HEK293 (cell line): ENCODE data around the gene SINHCAF.

ENCODE experiments used
- CTCF ChIA-PET: fragments of 350-600 bp; formaldehyde crosslinking; extraction: SDS; loops from one replicate; lab custom pipeline; 2021; ENCODE audit warnings: antibody characterized with exemption; lab: Yijun Ruan, JAX
- POLR2A ChIA-PET: fragments of 300-600 bp; formaldehyde crosslinking; extraction: SDS; loops from one replicate; lab custom pipeline; 2020; ENCODE audit warnings: antibody characterized with exemption, inconsistent platforms; lab: Yijun Ruan, JAX
- H3K27ac ChIP-seq: fragments of 200-500 bp; sonication (Bioruptor generic); 2 replicates; pipeline ENCODE4 v1.5.1; 2014; ENCODE audit warnings: low read depth, low read length, control low read depth, inconsistent platforms; ENCODE audit errors: extremely low read depth
- H3K36me3 ChIP-seq, 2 experiments: fragments of 200-500 bp in 1 of 2; sonication (Bioruptor generic) in 1 of 2; 1 replicate in 1 of 2; 2 replicates in 1 of 2; pipeline ENCODE4 v1.5.1; 2014 to 2017; ENCODE audit warnings: inconsistent platforms in 2 of 2, low read length in 2 of 2; ENCODE audit not compliant: control insufficient read depth in 2 of 2, insufficient read depth in 1 of 2
- H3K4me1 ChIP-seq: fragments of 200-500 bp; sonication (Bioruptor generic); 2 replicates; pipeline ENCODE4 v1.5.1; 2014; ENCODE audit warnings: mild to moderate bottlenecking, low read length, inconsistent platforms; ENCODE audit not compliant: control insufficient read depth, insufficient read depth
- H3K4me3 ChIP-seq: 2 replicates; pipeline ENCODE4 v1.5.1; 2011; ENCODE audit warnings: low read depth, mild to moderate bottlenecking, control low read depth, low read length, moderate library complexity
- H3K9me3 ChIP-seq: fragments of 200-500 bp; sonication (Bioruptor generic); 2 replicates; pipeline ENCODE4 v1.5.1; 2014; ENCODE audit warnings: low read depth, low read length, inconsistent platforms; ENCODE audit not compliant: control insufficient read depth, insufficient read depth
- BCL11A ChIP-seq: fragments of 450-650 bp; formaldehyde crosslinking; IDR thresholded peaks from 2 replicates; pipeline ENCODE4 v1.5.1; 2016; ENCODE audit warnings: low read depth, missing biosample characterization, missing genetic modification characterization
- EGR2 ChIP-seq: fragments of 450-650 bp; formaldehyde crosslinking; IDR thresholded peaks from 2 replicates; pipeline ENCODE4 v1.5.1; 2016; ENCODE audit warnings: low read depth, missing biosample characterization, missing genetic modification characterization
- GLI2 ChIP-seq: fragments of 450-650 bp; formaldehyde crosslinking; IDR thresholded peaks from 2 replicates; pipeline ENCODE4; 2017; ENCODE audit warnings: missing biosample characterization, missing genetic modification characterization, low read depth, borderline replicate concordance
- HOXA7 ChIP-seq: sonication (generic); formaldehyde crosslinking; IDR thresholded peaks from 2 replicates; pipeline ENCODE4 v1.8.1; 2022; ENCODE audit warnings: missing genetic modification reagents, borderline replicate concordance
- HOXD13 ChIP-seq: sonication (generic); formaldehyde crosslinking; IDR thresholded peaks from 2 replicates; pipeline ENCODE4 v1.8.0; 2022; ENCODE audit warnings: missing genetic modification reagents, borderline replicate concordance
- KLF8 ChIP-seq: fragments of 450-650 bp; formaldehyde crosslinking; IDR thresholded peaks from 2 replicates; pipeline ENCODE4 v1.5.1; 2016; ENCODE audit warnings: missing biosample characterization, missing genetic modification characterization
- OVOL3 ChIP-seq: fragments of 450-650 bp; formaldehyde crosslinking; IDR thresholded peaks from 2 replicates; pipeline ENCODE4 v1.5.1; 2016; ENCODE audit warnings: missing biosample characterization, missing genetic modification characterization
- SCRT2 ChIP-seq: fragments of 450-650 bp; formaldehyde crosslinking; IDR thresholded peaks from 2 replicates; pipeline ENCODE4 v1.5.1; 2016; ENCODE audit warnings: missing biosample characterization, missing genetic modification characterization
- TCF7L2 ChIP-seq: IDR thresholded peaks from 2 replicates; pipeline ENCODE4 v1.6.1; 2011; ENCODE audit warnings: low read depth, mild to moderate bottlenecking, inconsistent platforms, low read length, moderate library complexity, borderline replicate concordance
- ZBTB7A ChIP-seq: fragments of 450-650 bp; formaldehyde crosslinking; IDR thresholded peaks from 2 replicates; pipeline ENCODE4 v1.5.1; 2016; ENCODE audit warnings: low read depth, missing biosample characterization, missing genetic modification characterization
- ZNF10 ChIP-seq: fragments of 450-650 bp; formaldehyde crosslinking; IDR thresholded peaks from 2 replicates; pipeline ENCODE4 v1.5.1; 2017; ENCODE audit warnings: missing biosample characterization, missing genetic modification characterization
- ZNF132 ChIP-seq: fragments of 450-650 bp; formaldehyde crosslinking; IDR thresholded peaks from 2 replicates; pipeline ENCODE4 v1.5.1; 2017; ENCODE audit warnings: missing biosample characterization, missing genetic modification characterization, borderline replicate concordance
- ZNF16 ChIP-seq: fragments of 450-650 bp; formaldehyde crosslinking; IDR thresholded peaks from 2 replicates; pipeline ENCODE4 v1.5.1; 2016; ENCODE audit warnings: low read depth, missing biosample characterization, missing genetic modification characterization
- ZNF2 ChIP-seq: fragments of 450-650 bp; formaldehyde crosslinking; IDR thresholded peaks from 2 replicates; pipeline ENCODE4 v1.5.1; 2016; ENCODE audit warnings: missing biosample characterization, missing genetic modification characterization
- ZNF202 ChIP-seq: fragments of 450-650 bp; formaldehyde crosslinking; IDR thresholded peaks from 2 replicates; pipeline ENCODE4 v1.5.1; 2016; ENCODE audit warnings: missing biosample characterization, missing genetic modification characterization, borderline replicate concordance
- ZNF214 ChIP-seq: fragments of 450-650 bp; formaldehyde crosslinking; IDR thresholded peaks from 2 replicates; pipeline ENCODE4 v1.5.1; 2017; ENCODE audit warnings: missing biosample characterization, mild to moderate bottlenecking, missing genetic modification characterization, borderline replicate concordance
- ZNF274 ChIP-seq, 2 experiments: fragments of 200-500 bp in 1 of 2; fragments of 450-650 bp in 1 of 2; sonication (Bioruptor generic) in 1 of 2; formaldehyde crosslinking in 1 of 2; IDR thresholded peaks; 2 replicates each; pipeline versions ENCODE4 v1.5.1 to v1.6.1; 2014 to 2016; ENCODE audit warnings: borderline replicate concordance in 1 of 2, inconsistent platforms in 1 of 2, low read length in 1 of 2, missing biosample characterization in 1 of 2, missing genetic modification characterization in 1 of 2
- ZNF341 ChIP-seq: fragments of 450-650 bp; formaldehyde crosslinking; IDR thresholded peaks from 2 replicates; pipeline ENCODE4; 2016; ENCODE audit warnings: low read depth, missing biosample characterization, missing genetic modification characterization
- ZNF37A ChIP-seq: fragments of 450-650 bp; IDR thresholded peaks from 2 replicates; pipeline ENCODE4 v1.5.1; 2018; ENCODE audit warnings: missing biosample characterization, missing genetic modification characterization
- ZNF404 ChIP-seq: fragments of 450-650 bp; formaldehyde crosslinking; IDR thresholded peaks from 2 replicates; pipeline ENCODE4 v1.5.1; 2017; ENCODE audit warnings: missing biosample characterization, missing genetic modification characterization
- ZNF629 ChIP-seq: fragments of 450-650 bp; formaldehyde crosslinking; IDR thresholded peaks from 2 replicates; pipeline ENCODE4 v1.5.1; 2017; ENCODE audit warnings: missing biosample characterization, missing genetic modification characterization
- ZNF785 ChIP-seq: fragments of 450-650 bp; formaldehyde crosslinking; IDR thresholded peaks from 2 replicates; pipeline ENCODE4 v1.5.1; 2016; ENCODE audit warnings: missing biosample characterization, missing genetic modification characterization
- ZNF792 ChIP-seq: fragments of 450-650 bp; formaldehyde crosslinking; IDR thresholded peaks from 2 replicates; pipeline ENCODE4 v1.5.1; 2016; ENCODE audit warnings: missing biosample characterization, missing genetic modification characterization
- ZSCAN16 ChIP-seq: fragments of 450-650 bp; formaldehyde crosslinking; IDR thresholded peaks from 2 replicates; pipeline ENCODE4 v1.5.1; 2016; ENCODE audit warnings: missing biosample characterization, missing genetic modification characterization
- ZSCAN30 ChIP-seq: fragments of 450-650 bp; IDR thresholded peaks from 2 replicates; pipeline ENCODE4 v1.5.1; 2018; ENCODE audit warnings: missing biosample characterization, mild to moderate bottlenecking, missing genetic modification characterization, moderate library complexity
- ZXDB ChIP-seq: fragments of 450-650 bp; formaldehyde crosslinking; IDR thresholded peaks from 2 replicates; pipeline ENCODE4 v1.5.1; 2016; ENCODE audit warnings: missing biosample characterization, missing genetic modification characterization
- TF ChIP-seq, protein P1 (sequence below): fragments of 450-650 bp; formaldehyde crosslinking; IDR thresholded peaks from 2 replicates; pipeline ENCODE4 v1.5.1; 2016; ENCODE audit warnings: missing biosample characterization, missing genetic modification characterization
- TF ChIP-seq, protein P2 (sequence below): fragments of 450-650 bp; formaldehyde crosslinking; IDR thresholded peaks from 2 replicates; pipeline ENCODE4 v1.5.1; 2016; ENCODE audit warnings: missing biosample characterization, missing genetic modification characterization
- TF ChIP-seq, protein P3 (sequence below): fragments of 450-650 bp; formaldehyde crosslinking; IDR thresholded peaks from 2 replicates; pipeline ENCODE4 v1.5.1; 2017; ENCODE audit warnings: missing biosample characterization, missing genetic modification characterization
- TF ChIP-seq, protein P4 (sequence below): fragments of 450-650 bp; formaldehyde crosslinking; IDR thresholded peaks from 2 replicates; pipeline ENCODE4 v1.5.1; 2016; ENCODE audit warnings: missing biosample characterization, missing genetic modification characterization

Gene SINHCAF, protein sequence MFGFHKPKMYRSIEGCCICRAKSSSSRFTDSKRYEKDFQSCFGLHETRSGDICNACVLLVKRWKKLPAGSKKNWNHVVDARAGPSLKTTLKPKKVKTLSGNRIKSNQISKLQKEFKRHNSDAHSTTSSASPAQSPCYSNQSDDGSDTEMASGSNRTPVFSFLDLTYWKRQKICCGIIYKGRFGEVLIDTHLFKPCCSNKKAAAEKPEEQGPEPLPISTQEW

DNA sequence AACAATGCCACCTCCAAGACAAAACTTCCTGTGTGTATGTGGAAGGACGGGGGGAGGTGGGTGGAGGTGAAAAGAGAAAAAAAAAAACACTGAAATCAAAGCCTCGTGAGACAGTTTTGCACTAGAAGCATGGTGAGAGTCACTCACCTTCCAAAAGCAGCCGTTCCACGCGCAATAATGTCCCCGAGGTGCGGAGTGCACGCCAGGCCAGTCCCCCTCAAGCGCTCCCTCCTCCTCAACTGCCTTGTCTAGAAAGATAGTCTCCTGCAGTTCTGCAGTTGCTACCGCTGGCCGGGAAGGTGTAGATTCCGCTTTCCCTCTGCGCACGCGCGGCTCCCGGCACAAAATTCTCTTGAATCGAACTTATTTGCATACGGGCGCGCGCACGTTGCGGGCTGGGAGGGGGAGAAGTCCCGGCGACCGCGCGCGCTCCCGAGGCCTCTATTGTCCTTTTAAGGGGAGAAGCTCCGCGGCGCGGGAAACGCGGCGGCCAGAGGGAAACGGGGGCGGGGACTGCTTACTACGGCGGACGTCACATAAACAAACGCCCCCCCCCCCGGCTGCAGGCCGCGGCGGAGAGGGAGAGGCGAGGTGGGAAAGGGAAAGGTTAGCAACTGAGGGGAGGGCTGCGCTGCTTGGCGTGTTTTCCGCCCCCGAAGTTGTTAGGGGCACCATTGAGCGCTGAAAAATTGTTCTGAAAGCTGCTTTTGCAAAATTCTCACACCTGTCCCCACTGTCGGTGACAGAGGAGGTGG is at the start of gene SINHCAF:
SINHCAF (minus strand) TSS at position 274 of the 755 bp plus-strand sequence. CDS start 27,946 bp downstream, outside the sequence.
- peaks cover 14% of the 10 kb centered on the region for H3K4me1 ChIP-seq
- H3K4me3 ChIP-seq: peak within 1 kb of the TSS; percentile 89
- no peaks in the 10 kb centered on the region for H3K9me3 ChIP-seq
- H3K27ac ChIP-seq: peak within 1 kb of the TSS; percentile 98
- POLR2A ChIA-PET: interaction anchor here (0.5 to 1.0 kb wide), 11 partner anchors 12 to 308 kb away, joined by 3 to 5 read pairs (median 4); partner anchors contain the start of gene DENND5B
- H3K36me3 ChIP-seq: no peaks in the 10 kb centered on the region
- CTCF ChIA-PET: no interaction called here
- no peak for TF ChIP-seq ZBTB7A (tag by site-specific recombination)
- TF ChIP-seq ZNF37A: no peak
- no peak for TF ChIP-seq EGR2
- TF ChIP-seq, protein P1, sequence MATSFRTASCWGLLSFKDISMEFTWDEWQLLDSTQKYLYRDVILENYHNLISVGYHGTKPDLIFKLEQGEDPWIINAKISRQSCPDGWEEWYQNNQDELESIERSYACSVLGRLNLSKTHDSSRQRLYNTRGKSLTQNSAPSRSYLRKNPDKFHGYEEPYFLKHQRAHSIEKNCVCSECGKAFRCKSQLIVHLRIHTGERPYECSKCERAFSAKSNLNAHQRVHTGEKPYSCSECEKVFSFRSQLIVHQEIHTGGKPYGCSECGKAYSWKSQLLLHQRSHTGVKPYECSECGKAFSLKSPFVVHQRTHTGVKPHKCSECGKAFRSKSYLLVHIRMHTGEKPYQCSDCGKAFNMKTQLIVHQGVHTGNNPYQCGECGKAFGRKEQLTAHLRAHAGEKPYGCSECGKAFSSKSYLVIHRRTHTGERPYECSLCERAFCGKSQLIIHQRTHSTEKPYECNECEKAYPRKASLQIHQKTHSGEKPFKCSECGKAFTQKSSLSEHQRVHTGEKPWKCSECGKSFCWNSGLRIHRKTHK: no peak
- peak; percentile 49; the same call in 1 of the 2 replicates for TF ChIP-seq ZXDB (tag by site-specific recombination)
- no peak for TF ChIP-seq ZNF10
- TF ChIP-seq, protein P2, sequence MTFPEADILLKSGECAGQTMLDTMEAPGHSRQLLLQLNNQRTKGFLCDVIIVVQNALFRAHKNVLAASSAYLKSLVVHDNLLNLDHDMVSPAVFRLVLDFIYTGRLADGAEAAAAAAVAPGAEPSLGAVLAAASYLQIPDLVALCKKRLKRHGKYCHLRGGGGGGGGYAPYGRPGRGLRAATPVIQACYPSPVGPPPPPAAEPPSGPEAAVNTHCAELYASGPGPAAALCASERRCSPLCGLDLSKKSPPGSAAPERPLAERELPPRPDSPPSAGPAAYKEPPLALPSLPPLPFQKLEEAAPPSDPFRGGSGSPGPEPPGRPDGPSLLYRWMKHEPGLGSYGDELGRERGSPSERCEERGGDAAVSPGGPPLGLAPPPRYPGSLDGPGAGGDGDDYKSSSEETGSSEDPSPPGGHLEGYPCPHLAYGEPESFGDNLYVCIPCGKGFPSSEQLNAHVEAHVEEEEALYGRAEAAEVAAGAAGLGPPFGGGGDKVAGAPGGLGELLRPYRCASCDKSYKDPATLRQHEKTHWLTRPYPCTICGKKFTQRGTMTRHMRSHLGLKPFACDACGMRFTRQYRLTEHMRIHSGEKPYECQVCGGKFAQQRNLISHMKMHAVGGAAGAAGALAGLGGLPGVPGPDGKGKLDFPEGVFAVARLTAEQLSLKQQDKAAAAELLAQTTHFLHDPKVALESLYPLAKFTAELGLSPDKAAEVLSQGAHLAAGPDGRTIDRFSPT (tag by site-specific recombination): no peak
- no peak for TF ChIP-seq ZSCAN16
- TF ChIP-seq HOXD13 (CRISPR knock-in tag): no peak
- TF ChIP-seq, protein P3, sequence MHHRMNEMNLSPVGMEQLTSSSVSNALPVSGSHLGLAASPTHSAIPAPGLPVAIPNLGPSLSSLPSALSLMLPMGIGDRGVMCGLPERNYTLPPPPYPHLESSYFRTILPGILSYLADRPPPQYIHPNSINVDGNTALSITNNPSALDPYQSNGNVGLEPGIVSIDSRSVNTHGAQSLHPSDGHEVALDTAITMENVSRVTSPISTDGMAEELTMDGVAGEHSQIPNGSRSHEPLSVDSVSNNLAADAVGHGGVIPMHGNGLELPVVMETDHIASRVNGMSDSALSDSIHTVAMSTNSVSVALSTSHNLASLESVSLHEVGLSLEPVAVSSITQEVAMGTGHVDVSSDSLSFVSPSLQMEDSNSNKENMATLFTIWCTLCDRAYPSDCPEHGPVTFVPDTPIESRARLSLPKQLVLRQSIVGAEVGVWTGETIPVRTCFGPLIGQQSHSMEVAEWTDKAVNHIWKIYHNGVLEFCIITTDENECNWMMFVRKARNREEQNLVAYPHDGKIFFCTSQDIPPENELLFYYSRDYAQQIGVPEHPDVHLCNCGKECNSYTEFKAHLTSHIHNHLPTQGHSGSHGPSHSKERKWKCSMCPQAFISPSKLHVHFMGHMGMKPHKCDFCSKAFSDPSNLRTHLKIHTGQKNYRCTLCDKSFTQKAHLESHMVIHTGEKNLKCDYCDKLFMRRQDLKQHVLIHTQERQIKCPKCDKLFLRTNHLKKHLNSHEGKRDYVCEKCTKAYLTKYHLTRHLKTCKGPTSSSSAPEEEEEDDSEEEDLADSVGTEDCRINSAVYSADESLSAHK (tag by site-specific recombination): no peak
- TF ChIP-seq ZNF274 (IDR thresholded peaks at IDR 0.05; ENCODE audit: low read length): no peak
- TF ChIP-seq ZNF274 (tag by site-specific recombination; IDR thresholded peaks at IDR 0.05; ENCODE audit: borderline replicate concordance): no peak
- no peak for TF ChIP-seq ZNF792
- TF ChIP-seq KLF8: 0 out of 2 replicates have a peak, but pooled peaks have one; percentile 19
- TF ChIP-seq SCRT2: no peak
- TF ChIP-seq HOXA7 (CRISPR knock-in tag): no peak
- TF ChIP-seq, protein P4, sequence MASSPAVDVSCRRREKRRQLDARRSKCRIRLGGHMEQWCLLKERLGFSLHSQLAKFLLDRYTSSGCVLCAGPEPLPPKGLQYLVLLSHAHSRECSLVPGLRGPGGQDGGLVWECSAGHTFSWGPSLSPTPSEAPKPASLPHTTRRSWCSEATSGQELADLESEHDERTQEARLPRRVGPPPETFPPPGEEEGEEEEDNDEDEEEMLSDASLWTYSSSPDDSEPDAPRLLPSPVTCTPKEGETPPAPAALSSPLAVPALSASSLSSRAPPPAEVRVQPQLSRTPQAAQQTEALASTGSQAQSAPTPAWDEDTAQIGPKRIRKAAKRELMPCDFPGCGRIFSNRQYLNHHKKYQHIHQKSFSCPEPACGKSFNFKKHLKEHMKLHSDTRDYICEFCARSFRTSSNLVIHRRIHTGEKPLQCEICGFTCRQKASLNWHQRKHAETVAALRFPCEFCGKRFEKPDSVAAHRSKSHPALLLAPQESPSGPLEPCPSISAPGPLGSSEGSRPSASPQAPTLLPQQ (tag by site-specific recombination): peak; percentile 80
- TF ChIP-seq BCL11A: no peak
- TF ChIP-seq ZNF341: peak; percentile 84
- TF ChIP-seq ZNF404: no peak
- peak; percentile 22; the same call in 1 of the 2 replicates for TF ChIP-seq ZSCAN30 (tag by site-specific recombination)
- TF ChIP-seq ZNF202 (tag by site-specific recombination): no peak
- no peak for TF ChIP-seq ZNF214
- TF ChIP-seq OVOL3 (tag by site-specific recombination): no peak
- TF ChIP-seq ZNF785 (tag by site-specific recombination): no peak
- TF ChIP-seq ZNF629 (tag by site-specific recombination): peak; percentile 90
- no peak for TF ChIP-seq ZNF16 (tag by site-specific recombination)
- no peak for TF ChIP-seq ZNF132 (tag by site-specific recombination)
- no peak for TF ChIP-seq TCF7L2
- TF ChIP-seq ZNF2 (tag by site-specific recombination): peak; percentile 78; the same call in 1 of the 2 replicates
- no peak for TF ChIP-seq GLI2 (tag by site-specific recombination)
